Measurements from ENCODE around the gene CCL20.

DNA sequence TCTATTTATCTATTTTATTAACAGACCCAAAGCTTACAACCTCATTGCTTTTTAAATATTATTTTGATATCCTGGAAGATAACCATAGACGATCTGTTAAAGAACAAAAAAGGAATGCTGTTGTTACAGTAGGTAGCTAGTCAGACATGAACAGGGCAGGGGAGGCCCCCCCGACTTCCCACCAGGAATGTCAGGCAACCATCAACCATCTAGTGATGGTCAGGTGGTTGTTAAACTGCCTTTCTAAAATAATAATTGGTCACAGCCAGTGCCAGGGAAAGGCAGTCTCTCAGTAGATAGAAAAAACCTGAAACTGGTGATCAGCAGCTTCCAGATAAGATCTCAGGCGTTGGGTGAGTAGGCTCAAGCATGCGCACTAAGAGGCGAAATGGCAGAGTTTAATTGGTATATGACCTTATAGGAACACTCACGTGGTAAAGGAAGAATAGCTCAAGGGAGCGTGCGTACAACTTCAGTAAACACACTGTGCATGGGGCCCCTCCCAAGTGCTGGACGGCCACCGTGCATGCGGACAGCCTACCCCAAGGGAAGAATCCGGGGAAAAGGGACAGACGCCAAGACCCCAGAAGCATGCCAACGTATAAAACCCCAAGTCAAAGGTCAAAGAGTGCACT, 32.5 kb upstream of the CCL20 start:
- TF ChIP-seq, protein P1, sequence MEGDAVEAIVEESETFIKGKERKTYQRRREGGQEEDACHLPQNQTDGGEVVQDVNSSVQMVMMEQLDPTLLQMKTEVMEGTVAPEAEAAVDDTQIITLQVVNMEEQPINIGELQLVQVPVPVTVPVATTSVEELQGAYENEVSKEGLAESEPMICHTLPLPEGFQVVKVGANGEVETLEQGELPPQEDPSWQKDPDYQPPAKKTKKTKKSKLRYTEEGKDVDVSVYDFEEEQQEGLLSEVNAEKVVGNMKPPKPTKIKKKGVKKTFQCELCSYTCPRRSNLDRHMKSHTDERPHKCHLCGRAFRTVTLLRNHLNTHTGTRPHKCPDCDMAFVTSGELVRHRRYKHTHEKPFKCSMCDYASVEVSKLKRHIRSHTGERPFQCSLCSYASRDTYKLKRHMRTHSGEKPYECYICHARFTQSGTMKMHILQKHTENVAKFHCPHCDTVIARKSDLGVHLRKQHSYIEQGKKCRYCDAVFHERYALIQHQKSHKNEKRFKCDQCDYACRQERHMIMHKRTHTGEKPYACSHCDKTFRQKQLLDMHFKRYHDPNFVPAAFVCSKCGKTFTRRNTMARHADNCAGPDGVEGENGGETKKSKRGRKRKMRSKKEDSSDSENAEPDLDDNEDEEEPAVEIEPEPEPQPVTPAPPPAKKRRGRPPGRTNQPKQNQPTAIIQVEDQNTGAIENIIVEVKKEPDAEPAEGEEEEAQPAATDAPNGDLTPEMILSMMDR (conservative IDR thresholded peaks at IDR 0.05), result no peak
- TF ChIP-seq ZFX (IDR thresholded peaks at IDR 0.05), result no peak

Data from C4-2B (cell line).